ENCODE measurements around the gene TRAPPC8.
"Not testable (repeated sequence)": the region's sequence is repeated elsewhere in the genome, so short reads cannot be mapped to it uniquely, and the experiment has no call there.

TRAPPC8 gene

DNA sequence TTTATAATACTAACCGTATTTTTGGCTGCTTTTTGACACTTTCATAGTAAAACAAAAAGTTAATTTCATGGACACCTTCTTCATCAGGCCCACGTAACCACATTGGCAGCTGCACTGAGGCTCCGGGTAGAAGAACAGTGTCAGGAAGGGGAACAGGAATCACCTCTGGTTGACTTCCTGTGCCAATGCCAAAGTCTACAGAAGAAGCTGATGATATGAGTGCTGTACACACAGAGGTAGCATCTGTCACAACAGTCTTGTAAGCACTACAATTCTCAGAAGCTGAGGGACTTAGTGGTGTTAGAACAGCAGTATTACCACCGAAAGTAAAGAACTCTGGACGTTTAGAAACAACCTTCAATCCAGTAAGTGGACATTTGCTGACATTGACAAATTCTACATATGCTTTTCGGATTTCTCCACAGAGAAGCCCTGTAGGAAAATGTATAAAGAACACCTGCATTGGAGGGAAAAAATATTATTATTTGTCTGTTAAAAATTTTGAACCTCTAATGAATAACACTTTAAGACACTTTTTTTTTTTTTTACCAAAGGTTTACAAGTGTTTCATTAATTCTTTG is 85.3 kb downstream of the TRAPPC8 start:
- DNase-seq (ENCODE audit: low read depth): no peak

- DNase-seq (ENCODE audit: low read depth): no peak
Observed at GRCh38 chr18:31850844-31851243, 92.1 kb downstream of the TRAPPC8 start.

DNA sequence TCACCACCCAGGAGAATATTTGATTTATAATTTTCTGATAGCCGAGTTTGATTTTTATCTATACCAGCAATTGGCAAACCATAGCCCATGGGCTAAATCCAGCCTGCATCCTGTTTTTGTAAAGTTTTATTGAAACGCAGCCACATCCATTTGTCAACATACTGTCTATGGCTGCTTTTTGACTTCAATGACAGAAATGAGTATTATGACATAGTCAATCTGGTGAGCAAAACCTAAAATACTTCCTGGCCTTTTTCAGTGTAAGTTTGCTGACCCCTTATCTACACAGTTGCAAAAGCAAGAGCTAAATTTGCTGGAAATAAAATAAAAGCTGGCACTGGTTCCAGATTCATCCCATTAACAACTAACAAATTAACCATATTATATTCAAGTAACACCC is 102.4 kb downstream of the TRAPPC8 start:
- DNase-seq (ENCODE audit: low read depth): no peak

DNA sequence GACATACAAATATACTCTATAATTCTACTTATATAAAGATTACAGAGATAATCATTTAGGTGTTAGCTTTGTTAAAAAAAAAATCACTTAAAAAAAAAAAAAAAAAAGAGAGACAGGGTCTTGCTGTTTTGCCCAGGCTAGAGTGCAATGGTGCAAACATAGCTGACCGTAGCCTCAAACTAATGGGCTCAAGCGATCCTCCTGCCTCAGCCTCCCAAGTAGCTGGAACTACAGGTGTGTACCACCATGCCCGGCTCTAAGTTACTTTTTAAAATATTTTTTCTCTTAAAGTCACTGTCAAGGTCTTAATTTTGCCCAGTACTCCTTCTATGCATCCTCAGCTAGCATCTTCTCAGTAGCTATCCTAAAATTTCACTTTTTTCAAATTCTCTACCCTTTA is 105.0 kb downstream of the TRAPPC8 start:
- DNase-seq (ENCODE audit: low read depth): no peak

GRCh38 chr18:31835528-31836133 is 107.3 kb downstream of the TRAPPC8 start:
- peak; percentile 2 for DNase-seq (ENCODE audit: low read depth)

DNA sequence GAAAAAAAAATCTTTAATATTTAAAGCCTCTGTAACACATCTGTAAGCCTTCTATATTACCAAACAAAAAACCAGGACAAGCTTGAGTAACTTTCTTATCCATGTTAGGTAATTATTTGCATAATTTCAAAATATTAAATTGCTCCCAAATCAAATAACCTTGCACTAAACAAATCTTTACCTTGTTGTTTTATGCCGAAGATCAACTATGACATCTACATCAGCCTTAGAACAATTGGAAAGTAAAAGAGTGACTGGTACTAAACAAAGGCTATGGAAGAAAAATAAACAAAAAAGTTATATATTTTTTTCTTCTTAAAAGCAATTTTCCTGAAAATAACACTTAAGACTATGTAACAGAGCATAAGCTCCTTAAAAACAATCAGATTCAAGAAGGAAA is 111.0 kb downstream of the TRAPPC8 start:
- no peak for DNase-seq (ENCODE audit: low read depth)

- no peak for DNase-seq (ENCODE audit: low read depth)
Observed at GRCh38 chr18:31830686-31831085, 112.2 kb downstream of the TRAPPC8 start.

DNA sequence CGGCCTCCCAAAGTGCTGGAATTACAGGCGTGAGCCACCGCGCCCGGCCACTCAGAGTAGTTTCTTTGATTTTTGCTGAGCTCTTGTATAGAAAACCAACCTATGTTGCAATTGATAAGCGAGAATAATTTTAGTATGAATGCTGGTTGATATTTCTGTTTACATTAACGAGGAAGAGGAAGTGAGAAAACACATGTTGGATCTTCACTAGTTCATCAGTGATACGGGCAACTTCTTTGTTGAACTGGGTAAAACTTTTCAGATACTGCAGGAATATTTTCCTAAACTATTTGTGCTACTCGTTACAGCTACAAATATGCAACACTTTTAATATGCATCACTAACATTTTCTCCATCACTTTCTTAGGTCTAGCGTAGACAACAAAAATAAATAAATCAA is 114.3 kb downstream of the TRAPPC8 start:
- DNase-seq (ENCODE audit: low read depth): no peak

DNA sequence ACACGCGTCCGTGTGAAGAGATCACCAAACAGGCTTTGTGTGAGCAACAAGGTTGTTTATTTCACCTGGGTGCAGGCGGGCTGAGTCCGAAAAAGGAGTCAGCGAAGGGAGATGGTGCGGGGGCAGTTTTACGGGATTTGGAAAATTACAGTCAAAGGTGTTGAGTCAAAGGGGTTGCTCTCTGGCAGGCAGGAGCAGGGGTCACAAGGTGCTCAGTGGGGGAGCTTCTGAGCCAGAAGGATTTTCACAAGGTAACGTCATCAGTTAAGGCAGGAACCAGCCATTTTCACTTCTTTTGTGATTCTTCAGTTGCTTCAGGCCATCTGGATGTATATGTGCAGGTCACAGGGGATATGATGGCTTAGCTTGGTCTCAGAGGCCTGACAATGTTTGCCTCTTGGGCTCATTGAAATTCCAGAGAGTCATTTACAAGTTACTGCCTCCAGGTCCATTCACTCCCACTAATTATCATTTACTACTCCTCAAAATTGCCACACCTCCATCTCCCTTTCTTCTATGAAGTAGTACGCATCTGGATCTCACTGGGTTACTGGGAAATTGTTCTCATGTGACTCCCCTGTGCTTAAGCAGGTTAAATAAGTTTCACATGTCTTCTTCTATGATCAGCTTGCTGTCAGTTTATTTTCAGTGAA is 116.1 kb downstream of the TRAPPC8 start:
- DNase-seq (ENCODE audit: low read depth): not testable (repeated sequence)

DNA sequence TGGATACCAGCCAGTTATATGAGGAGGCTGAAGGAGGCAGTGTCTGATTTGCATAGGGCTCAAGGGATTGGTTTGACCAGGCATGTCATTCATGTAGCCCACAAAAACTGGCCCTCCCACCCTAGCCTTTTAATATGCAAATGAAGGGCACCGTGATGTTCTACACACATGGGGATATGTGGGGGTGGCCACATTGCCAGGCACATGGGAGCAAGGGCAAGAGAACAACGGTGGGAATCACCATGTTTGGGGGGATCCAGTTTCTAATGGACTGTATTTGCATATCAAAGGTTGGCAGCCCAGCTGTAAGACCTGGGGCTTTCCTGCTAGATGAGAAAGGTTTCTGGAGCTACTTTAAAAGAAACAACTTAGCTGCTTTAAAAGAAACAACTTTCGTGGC is 117.2 kb downstream of the TRAPPC8 start:
- no peak for DNase-seq (ENCODE audit: low read depth)

GRCh38 chr18:31821545-31822171 is 121.3 kb downstream of the TRAPPC8 start:
- no peak for DNase-seq (ENCODE audit: low read depth)

DNA sequence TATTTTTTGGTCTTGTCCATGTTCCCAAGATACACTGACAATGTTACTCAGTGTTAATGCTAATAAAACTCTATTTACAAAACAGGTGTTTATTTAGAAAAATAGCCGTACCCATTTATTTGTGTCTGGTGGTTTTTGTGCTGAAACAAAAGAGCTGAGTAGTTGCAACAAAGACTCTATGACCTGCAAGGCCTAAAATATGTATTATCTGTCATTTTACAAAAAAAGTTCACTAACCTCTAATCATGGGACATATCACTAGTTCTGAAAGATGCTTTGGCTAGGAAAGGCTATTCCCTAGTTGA is 123.1 kb downstream of the TRAPPC8 start:
- no peak for DNase-seq (ENCODE audit: low read depth)

- peak; percentile 10 for DNase-seq (ENCODE audit: low read depth)
Observed at GRCh38 chr18:31819106-31819924, 123.6 kb downstream of the TRAPPC8 start.

- DNase-seq (ENCODE audit: low read depth): no peak
Observed at GRCh38 chr18:31814132-31814531, 128.8 kb downstream of the TRAPPC8 start.

DNA sequence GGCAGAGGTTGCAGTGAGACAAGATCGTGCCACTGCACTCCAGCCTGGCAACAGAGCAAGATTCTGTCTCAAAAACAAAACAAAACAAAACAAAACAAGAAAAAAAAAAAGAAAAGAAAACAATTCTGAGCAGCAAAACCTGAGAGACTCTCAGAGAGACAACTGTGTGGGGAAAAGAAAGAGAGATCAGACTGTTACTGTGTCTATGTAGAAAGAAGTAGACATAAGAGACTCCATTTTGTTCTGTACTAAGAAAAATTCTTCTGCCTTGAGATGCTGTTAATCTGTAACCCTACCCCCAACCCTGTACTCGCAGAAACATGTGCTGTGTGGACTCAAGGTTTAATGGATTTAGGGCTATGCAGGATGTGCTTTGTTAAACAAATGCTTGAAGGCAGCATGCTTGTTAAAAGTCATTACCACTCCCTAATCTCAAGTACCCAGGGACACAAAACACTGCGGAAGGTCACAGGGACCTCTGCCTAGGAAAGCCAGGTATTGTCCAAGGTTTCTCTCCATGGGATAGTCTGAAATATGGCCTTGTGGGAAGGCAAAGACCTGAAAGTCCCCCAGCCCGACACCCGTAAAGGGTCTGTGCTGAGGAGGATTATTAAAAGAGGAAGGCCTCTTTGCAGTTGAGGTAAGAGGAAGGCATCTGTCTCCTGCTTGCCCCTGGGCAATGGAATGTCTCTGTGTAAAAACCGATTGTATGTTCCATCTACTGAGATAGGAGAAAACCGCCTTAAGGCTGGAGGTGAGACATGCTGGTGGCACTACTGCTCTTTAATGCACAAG is 132.4 kb downstream of the TRAPPC8 start:
- not testable (repeated sequence) for DNase-seq (ENCODE audit: low read depth)

DNA sequence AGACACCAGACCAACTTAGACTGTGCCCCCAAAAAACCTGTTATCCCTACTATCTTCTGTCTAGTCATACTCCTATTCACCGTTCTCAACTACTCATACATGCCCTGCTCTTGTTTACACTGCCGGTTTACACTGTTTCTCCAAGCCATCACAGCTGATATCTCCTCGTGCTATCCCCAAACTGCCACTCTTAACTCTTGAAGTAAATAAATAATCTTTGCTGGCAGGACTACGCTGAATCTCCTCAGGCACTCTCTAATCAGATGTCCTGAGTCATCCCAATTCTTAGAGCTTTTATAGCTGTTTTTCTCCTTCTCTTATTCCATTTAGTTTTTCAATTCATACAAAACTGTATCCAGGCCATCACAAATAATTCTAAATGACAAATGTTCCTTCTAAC is 133.9 kb downstream of the TRAPPC8 start:
- not testable (repeated sequence) for DNase-seq (ENCODE audit: low read depth)

DNA sequence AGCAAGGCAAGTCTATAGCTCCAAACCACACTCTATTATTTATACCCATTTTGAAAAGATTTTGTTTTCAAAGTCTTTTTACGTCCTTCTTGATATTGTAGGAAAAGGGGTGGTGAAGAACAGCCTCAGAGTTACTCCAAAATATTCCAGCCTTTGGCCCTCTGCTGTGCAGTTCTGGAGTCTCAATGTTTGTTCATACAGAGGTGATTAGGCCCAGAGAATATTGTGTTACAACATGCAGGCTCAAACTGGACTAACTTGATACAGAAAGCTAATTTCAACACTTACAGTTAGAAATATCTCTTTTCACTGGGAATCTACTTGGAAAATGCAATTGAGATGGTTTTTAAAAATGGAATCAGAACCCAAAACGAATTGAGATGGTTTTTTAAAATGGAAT is 141.8 kb downstream of the TRAPPC8 start:
- DNase-seq (ENCODE audit: low read depth): no peak

- not testable (repeated sequence) for DNase-seq (ENCODE audit: low read depth)
Observed at GRCh38 chr18:31799257-31799656, 143.7 kb downstream of the TRAPPC8 start.

GRCh38 chr18:31798399-31798798 is 144.5 kb downstream of the TRAPPC8 start:
- no peak for DNase-seq (ENCODE audit: low read depth)

DNA sequence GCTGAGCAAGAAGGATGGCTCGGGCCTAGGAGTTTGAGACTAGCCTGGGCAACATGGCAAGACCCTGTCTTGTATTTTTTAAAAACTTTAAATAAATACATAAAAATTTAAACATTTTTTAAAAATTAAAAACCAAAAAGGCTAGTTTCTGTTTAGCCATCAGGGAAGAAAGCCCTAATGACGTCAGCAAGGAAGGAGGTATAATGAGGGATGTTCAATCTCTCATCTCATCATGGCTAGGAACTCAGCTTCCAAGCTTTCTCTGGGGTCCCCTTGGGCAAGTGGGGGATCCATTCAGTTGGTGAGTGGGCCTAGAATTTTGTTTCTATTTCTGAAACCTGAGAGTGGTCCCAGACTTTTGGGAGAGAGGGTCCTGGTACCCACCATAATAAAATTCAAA is 147.2 kb downstream of the TRAPPC8 start:
- no peak for DNase-seq (ENCODE audit: low read depth)

DNA sequence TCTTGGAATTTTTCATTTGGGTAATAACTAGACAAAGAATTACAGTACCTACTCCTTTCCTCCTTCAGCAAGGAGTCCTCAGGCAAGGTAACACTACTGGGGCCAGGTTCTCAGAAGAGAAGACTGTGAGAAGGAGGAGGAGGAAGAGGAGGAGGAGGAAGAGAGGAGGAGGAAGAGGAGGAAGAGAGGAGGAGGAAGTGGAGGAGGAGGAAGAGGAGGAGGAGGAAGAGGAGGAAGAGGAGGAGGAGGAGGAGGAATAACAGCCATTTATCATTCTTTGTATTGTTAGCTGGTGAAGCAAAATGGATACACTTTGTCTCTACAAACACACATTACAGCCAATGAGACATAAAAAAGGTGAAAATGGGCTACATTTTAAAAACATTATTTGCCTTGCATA is 149.4 kb downstream of the TRAPPC8 start:
- DNase-seq (ENCODE audit: low read depth): no peak

- no peak for DNase-seq (ENCODE audit: low read depth)
Observed at GRCh38 chr18:31792580-31792911, 150.4 kb downstream of the TRAPPC8 start.
